ENCODE data around the gene KIF25. TPM values are rescaled to one million over a fixed set of nuclear protein-coding genes. Genes with fewer than 3 reads are reported as not detected.

The KIF25 gene
- total RNA-seq, 2 experiments from 2014 or later = not detected

- H3K4me3 Mint-ChIP-seq = no peak overlapping the region
- no peaks in the 10 kb centered on the region for H3K4me1 Mint-ChIP-seq
- DNase-seq = no peak
- peaks cover 19% of the 10 kb centered on the region for H3K9me3 Mint-ChIP-seq (ENCODE audit: low read depth)
- CTCF ChIA-PET = no interaction called here
- H3K27me3 Mint-ChIP-seq = no peaks in the 10 kb centered on the region
- H3K36me3 Mint-ChIP-seq = peaks cover 3% of the 10 kb centered on the region
- H3K27ac Mint-ChIP-seq = no peak overlapping the region
- ATAC-seq = no peak
Measured at GRCh38 chr6:168009331-168009730, 11.9 kb downstream of the KIF25 start.

- CTCF ChIA-PET = no interaction called here
- H3K27me3 Mint-ChIP-seq = no peaks in the 10 kb centered on the region
- no peak for ATAC-seq
Measured at GRCh38 chr6:168011291-168011690, 13.8 kb downstream of the KIF25 start.

GRCh38 chr6:168012431-168013249 lies 15.2 kb downstream of the KIF25 start:
- Mint-ChIP-seq H3K36me3 (peaks cover 3% of the 10 kb centered on the region), H3K4me3 (no peak overlapping the region), H3K4me1 (no peaks in the 10 kb centered on the region), H3K9me3 (ENCODE audit: low read depth) (peaks cover 24% of the 10 kb centered on the region), H3K27ac (no peak overlapping the region), H3K27me3 (no peaks in the 10 kb centered on the region)
- CTCF ChIA-PET = no interaction called here
- peak; percentile 11 for DNase-seq
- no peak for ATAC-seq

More at GRCh38 chr6:168011291-168011690, 13.8 kb downstream of the KIF25 start:
- no peak overlapping the region for H3K4me3 Mint-ChIP-seq
- H3K27ac Mint-ChIP-seq = no peak overlapping the region
- H3K36me3 Mint-ChIP-seq = peaks cover 3% of the 10 kb centered on the region
- no peak for DNase-seq
- peaks cover 24% of the 10 kb centered on the region for H3K9me3 Mint-ChIP-seq (ENCODE audit: low read depth)
- H3K4me1 Mint-ChIP-seq = no peaks in the 10 kb centered on the region

- no peak overlapping the region for H3K4me3 Mint-ChIP-seq
- ATAC-seq (no peak), DNase-seq (peak; percentile 19)
- peaks cover 3% of the 10 kb centered on the region for H3K36me3 Mint-ChIP-seq
- peaks cover 24% of the 10 kb centered on the region for H3K9me3 Mint-ChIP-seq (ENCODE audit: low read depth)
- H3K27me3 Mint-ChIP-seq = no peaks in the 10 kb centered on the region
- CTCF ChIA-PET = no interaction called here
- H3K4me1 Mint-ChIP-seq = no peaks in the 10 kb centered on the region
- no peak overlapping the region for H3K27ac Mint-ChIP-seq
Measured at GRCh38 chr6:168013250-168013915, 15.9 kb downstream of the KIF25 start.

- ATAC-seq (no peak), DNase-seq (no peak)
- peaks cover 3% of the 10 kb centered on the region for H3K36me3 Mint-ChIP-seq
- no peaks in the 10 kb centered on the region for H3K4me1 Mint-ChIP-seq
- H3K4me3 Mint-ChIP-seq = no peak overlapping the region
- H3K27me3 Mint-ChIP-seq = no peaks in the 10 kb centered on the region
- no peak overlapping the region for H3K27ac Mint-ChIP-seq
- CTCF ChIA-PET = no interaction called here
- peaks cover 24% of the 10 kb centered on the region for H3K9me3 Mint-ChIP-seq (ENCODE audit: low read depth)
Measured at GRCh38 chr6:168014428-168014827, 17.0 kb downstream of the KIF25 start.

- no peaks in the 10 kb centered on the region for H3K27me3 Mint-ChIP-seq
- CTCF ChIA-PET = no interaction called here
Measured at GRCh38 chr6:168015009-168015408, 17.5 kb downstream of the KIF25 start.

GRCh38 chr6:168015482-168016175 lies 18.2 kb downstream of the KIF25 start:
- H3K4me1 Mint-ChIP-seq = no peaks in the 10 kb centered on the region
- H3K27ac Mint-ChIP-seq = no peak overlapping the region

More at GRCh38 chr6:168015009-168015408, 17.5 kb downstream of the KIF25 start:
- no peak for ATAC-seq
- Mint-ChIP-seq H3K4me1 (no peaks in the 10 kb centered on the region), H3K36me3 (peaks cover 3% of the 10 kb centered on the region), H3K9me3 (ENCODE audit: low read depth) (peaks cover 24% of the 10 kb centered on the region), H3K27ac (no peak overlapping the region), H3K4me3 (no peak overlapping the region)
- DNase-seq = no peak

GRCh38 chr6:168016176-168016620 lies 18.7 kb downstream of the KIF25 start:
- Mint-ChIP-seq H3K9me3 (ENCODE audit: low read depth) (peaks cover 14% of the 10 kb centered on the region), H3K27ac (no peak overlapping the region), H3K4me1 (no peaks in the 10 kb centered on the region), H3K4me3 (no peak overlapping the region), H3K36me3 (peaks cover 1% of the 10 kb centered on the region), H3K27me3 (no peaks in the 10 kb centered on the region)
- DNase-seq = no peak
- CTCF ChIA-PET = no interaction called here
- ATAC-seq = no peak

More at GRCh38 chr6:168015482-168016175, 18.2 kb downstream of the KIF25 start:
- Mint-ChIP-seq H3K4me3 (no peak overlapping the region), H3K9me3 (ENCODE audit: low read depth) (peaks cover 19% of the 10 kb centered on the region), H3K27me3 (no peaks in the 10 kb centered on the region), H3K36me3 (peaks cover 3% of the 10 kb centered on the region)
- DNase-seq = no peak
- CTCF ChIA-PET = no interaction called here
- no peak for ATAC-seq

- H3K36me3 Mint-ChIP-seq = no peaks in the 10 kb centered on the region
- peaks cover 7% of the 10 kb centered on the region for H3K9me3 Mint-ChIP-seq (ENCODE audit: low read depth)
- H3K27me3 Mint-ChIP-seq = no peaks in the 10 kb centered on the region
- H3K4me3 Mint-ChIP-seq = no peak overlapping the region
- no peak overlapping the region for H3K27ac Mint-ChIP-seq
- CTCF ChIA-PET = no interaction called here
- no peaks in the 10 kb centered on the region for H3K4me1 Mint-ChIP-seq
- DNase-seq = no peak
- no peak for ATAC-seq
Measured at GRCh38 chr6:168016721-168017525, 19.5 kb downstream of the KIF25 start.

GRCh38 chr6:168017629-168018028 lies 20.2 kb downstream of the KIF25 start:
- peaks cover 4% of the 10 kb centered on the region for H3K9me3 Mint-ChIP-seq (ENCODE audit: low read depth)
- H3K36me3 Mint-ChIP-seq = no peaks in the 10 kb centered on the region
- no peak for DNase-seq
- ATAC-seq = no peak
- no peaks in the 10 kb centered on the region for H3K4me1 Mint-ChIP-seq
- no peak overlapping the region for H3K4me3 Mint-ChIP-seq
- H3K27ac Mint-ChIP-seq = no peak overlapping the region
- no peaks in the 10 kb centered on the region for H3K27me3 Mint-ChIP-seq
- CTCF ChIA-PET = no interaction called here

GRCh38 chr6:168018664-168019063 lies 21.2 kb downstream of the KIF25 start:
- no peaks in the 10 kb centered on the region for H3K36me3 Mint-ChIP-seq
- no peak for DNase-seq
- CTCF ChIA-PET = no interaction called here
- H3K4me1 Mint-ChIP-seq = no peaks in the 10 kb centered on the region
- no peaks in the 10 kb centered on the region for H3K27me3 Mint-ChIP-seq
- ATAC-seq = no peak
- H3K27ac Mint-ChIP-seq = no peak overlapping the region
- peaks cover 4% of the 10 kb centered on the region for H3K9me3 Mint-ChIP-seq (ENCODE audit: low read depth)
- no peak overlapping the region for H3K4me3 Mint-ChIP-seq

GRCh38 chr6:168020242-168020641 lies 22.8 kb downstream of the KIF25 start:
- DNase-seq (no peak), ATAC-seq (no peak)
- CTCF ChIA-PET = no interaction called here
- Mint-ChIP-seq H3K4me3 (no peak overlapping the region), H3K36me3 (no peaks in the 10 kb centered on the region), H3K4me1 (no peaks in the 10 kb centered on the region), H3K27me3 (no peaks in the 10 kb centered on the region), H3K9me3 (ENCODE audit: low read depth) (peaks cover 2% of the 10 kb centered on the region), H3K27ac (no peak overlapping the region)

GRCh38 chr6:168021581-168021980 lies 24.1 kb downstream of the KIF25 start:
- Mint-ChIP-seq H3K27me3 (no peaks in the 10 kb centered on the region), H3K4me3 (no peak overlapping the region), H3K9me3 (ENCODE audit: low read depth) (no peaks in the 10 kb centered on the region), H3K27ac (no peak overlapping the region), H3K36me3 (no peaks in the 10 kb centered on the region), H3K4me1 (no peaks in the 10 kb centered on the region)
- CTCF ChIA-PET = no interaction called here
- DNase-seq = no peak
- no peak for ATAC-seq

Measured in activated CD8-positive, alpha-beta memory T cell treated with anti-CD3 and anti-CD28 coated beads, Interleukin-2, amount 10 ng/mL, durations not matched to agents 7 days and 5 days (primary cell).